IPS-18c (cell line): ENCODE measurements around the gene MAOA.
"Not testable (repeated sequence)": the region's sequence is repeated elsewhere in the genome, so short reads cannot be mapped to it uniquely, and the experiment has no call there.

Experiments used
- H3K4me3 ChIP-seq: 2 replicates; pipeline ENCODE4 v1.7.0; 2013; ENCODE audit warnings: low read depth, mild to moderate bottlenecking, low read length, moderate library complexity; ENCODE audit not compliant: insufficient read depth
- H3K9me3 ChIP-seq: one replicate; pipeline ENCODE4 v1.6.1; 2013; ENCODE audit warnings: mild to moderate bottlenecking, low read length, moderate library complexity; ENCODE audit not compliant: control insufficient read depth, insufficient read depth

The MAOA gene

DNA sequence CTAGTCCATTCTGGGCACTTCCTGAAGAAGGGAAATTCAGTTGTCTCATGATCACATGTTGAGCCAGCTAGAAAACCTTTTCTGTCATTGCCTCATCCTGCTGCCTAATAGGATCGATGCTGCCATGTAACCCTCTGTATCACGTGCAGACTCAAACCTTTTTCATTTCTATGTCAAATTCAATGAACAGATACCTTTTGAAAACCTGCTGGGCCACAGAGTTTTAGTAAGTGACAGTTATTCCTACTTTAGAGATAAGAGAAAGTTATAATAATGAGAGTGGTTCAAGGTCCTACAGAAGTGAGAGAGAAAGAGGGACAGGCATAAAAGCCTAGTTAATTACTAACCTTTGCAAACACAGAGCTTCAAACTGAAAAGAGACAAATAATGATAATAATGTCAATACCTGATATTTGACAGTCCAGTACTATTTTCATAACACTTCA is 46.0 kb downstream of the MAOA start:
- Histone ChIP-seq H3K4me3 (no peak overlapping the region), H3K9me3 (no peaks in the 10 kb centered on the region)

DNA sequence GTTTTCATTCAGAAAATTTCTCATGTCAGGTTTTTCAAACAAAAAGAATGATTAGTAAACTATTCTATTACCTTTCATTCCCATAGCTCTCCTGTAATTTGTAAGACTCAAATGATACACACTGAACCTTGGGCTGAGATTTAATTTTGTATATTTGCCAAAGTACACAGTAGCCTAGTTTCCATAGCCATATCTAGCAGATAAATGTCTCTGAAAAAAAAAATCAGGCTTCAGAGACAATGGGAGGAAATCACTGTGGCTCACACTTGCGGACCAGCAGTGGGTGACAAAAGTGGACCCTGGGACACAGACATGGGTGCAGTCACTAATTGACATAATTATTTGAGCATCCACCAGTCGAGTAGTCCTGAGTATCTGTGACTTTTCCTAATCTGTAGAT is 46.6 kb downstream of the MAOA start:
- Histone ChIP-seq H3K9me3 (no peaks in the 10 kb centered on the region), H3K4me3 (no peak overlapping the region)

DNA sequence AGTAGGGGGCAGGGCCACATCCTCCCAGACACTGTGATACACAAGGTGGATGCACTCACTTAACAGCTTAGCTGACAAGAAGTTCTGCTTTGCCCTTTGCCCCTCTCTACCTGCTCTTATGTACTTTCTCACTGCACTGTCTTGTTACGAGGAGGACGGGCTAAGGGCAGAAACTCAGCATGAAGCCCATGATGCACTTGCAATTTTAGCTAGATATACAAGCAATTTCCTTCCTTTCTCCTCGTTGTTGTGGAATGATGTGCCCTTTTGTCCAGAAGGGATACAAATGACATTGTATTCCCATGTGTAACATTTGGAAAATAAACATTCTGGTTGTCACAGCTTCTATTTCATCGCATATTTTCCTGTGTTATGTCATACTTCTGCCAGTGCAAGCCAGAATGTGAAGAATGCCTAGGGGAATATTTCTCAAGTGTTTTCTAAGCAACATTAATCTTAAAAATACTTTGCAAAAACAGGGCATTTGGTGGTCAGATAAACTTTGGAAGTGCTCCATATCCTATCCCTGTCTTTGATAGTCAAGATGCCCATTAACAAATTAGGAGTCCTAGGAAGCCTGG is 47.2 kb downstream of the MAOA start:
- Histone ChIP-seq H3K4me3 (no peak overlapping the region), H3K9me3 (peaks cover 3% of the 10 kb centered on the region)

GRCh38 chrX:43706786-43707370 is 50.8 kb downstream of the MAOA start:
- no peak overlapping the region for H3K4me3 ChIP-seq

DNA sequence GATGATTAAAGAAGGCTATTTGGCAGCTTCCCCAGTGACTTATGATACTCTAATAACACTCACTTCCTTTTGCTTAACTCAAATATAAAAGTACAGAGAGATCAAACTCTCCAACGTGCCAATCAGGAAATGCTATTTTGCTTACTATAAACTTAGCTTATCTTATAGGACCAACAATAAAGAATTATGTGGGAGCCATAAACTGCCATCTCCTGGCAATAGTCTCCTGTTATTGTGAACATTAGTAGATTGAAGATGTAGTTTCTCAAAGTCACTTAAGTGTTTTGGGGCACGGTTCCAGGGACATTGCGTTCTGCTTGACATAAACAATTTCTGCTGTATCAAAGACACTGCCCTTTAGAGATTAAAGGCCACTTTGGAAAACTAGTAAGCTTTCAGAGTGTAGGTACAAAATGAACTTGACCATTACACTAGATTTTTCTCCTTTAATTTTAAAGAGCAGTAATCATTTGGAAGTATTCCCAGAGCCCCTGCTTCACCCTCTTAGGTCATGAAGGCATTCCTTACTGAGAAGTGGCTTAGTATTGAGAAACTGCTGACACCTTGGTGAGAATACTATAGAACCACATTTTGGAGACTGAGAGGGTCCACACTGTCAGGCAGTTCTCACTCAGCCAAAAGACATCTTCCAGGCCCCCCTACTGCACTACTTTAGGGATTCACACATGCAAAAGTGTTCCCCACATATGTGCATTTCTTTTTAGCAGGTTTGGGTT is 51.9 kb downstream of the MAOA start:
- H3K9me3 ChIP-seq: peaks cover 3% of the 10 kb centered on the region
- no peak overlapping the region for H3K4me3 ChIP-seq

More at GRCh38 chrX:43706786-43707370, 50.8 kb downstream of the MAOA start:
- H3K9me3 ChIP-seq: peaks cover 3% of the 10 kb centered on the region

GRCh38 chrX:43716144-43716543 is 60.0 kb downstream of the MAOA start:
- H3K4me3 ChIP-seq: no peak overlapping the region
- peaks cover 2% of the 10 kb centered on the region for H3K9me3 ChIP-seq

DNA sequence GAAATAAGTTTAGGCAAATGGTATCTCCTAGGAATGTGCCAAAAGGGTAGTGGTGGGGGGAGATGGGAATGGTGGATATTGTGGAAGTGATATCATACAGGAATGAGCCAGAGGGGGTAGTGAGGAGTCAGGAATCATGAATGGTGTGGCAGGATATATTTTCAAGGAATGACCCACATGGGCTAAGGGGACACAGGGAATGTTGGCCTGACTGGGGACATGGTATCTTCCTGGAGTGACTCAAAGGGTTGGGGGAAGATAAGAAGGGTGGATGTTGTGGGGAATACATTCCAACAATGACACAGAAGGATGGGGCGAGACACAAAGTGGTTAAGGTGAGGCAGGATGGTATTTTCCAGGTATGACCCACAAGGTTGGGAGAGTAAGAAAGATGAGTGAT is 60.6 kb downstream of the MAOA start:
- H3K9me3 ChIP-seq: peaks cover 2% of the 10 kb centered on the region
- H3K4me3 ChIP-seq: no peak overlapping the region

DNA sequence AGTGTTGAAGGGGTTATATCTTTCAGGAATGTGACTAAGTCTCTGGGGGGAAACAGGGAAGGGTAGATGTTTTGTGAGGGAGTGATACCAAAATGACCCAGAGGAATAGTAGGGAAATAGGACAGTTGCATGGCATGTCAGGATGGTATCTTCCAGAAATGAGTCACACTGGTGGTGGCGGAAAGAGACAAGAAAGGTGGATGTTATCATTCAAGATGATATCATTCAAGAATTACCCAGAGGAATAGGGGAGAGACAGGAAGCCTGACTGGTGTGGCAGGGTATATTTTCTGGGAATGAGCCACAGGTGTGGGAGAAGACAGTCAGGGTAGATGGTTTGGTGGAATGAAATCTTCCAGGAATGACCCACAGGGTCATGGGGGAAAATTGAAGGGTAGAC is 61.1 kb downstream of the MAOA start:
- Histone ChIP-seq H3K9me3 (peaks cover 2% of the 10 kb centered on the region), H3K4me3 (no peak overlapping the region)

- peaks cover 2% of the 10 kb centered on the region for H3K9me3 ChIP-seq
Measured at GRCh38 chrX:43718081-43718480, 62.0 kb downstream of the MAOA start.

GRCh38 chrX:43718546-43718945 is 62.4 kb downstream of the MAOA start:
- Histone ChIP-seq H3K4me3 (no peak overlapping the region), H3K9me3 (peaks cover 2% of the 10 kb centered on the region)

More at GRCh38 chrX:43718081-43718480, 62.0 kb downstream of the MAOA start:
- no peak overlapping the region for H3K4me3 ChIP-seq

- H3K4me3 ChIP-seq: no peak overlapping the region
- peaks cover 2% of the 10 kb centered on the region for H3K9me3 ChIP-seq
Measured at GRCh38 chrX:43718956-43719355, 62.9 kb downstream of the MAOA start.

DNA sequence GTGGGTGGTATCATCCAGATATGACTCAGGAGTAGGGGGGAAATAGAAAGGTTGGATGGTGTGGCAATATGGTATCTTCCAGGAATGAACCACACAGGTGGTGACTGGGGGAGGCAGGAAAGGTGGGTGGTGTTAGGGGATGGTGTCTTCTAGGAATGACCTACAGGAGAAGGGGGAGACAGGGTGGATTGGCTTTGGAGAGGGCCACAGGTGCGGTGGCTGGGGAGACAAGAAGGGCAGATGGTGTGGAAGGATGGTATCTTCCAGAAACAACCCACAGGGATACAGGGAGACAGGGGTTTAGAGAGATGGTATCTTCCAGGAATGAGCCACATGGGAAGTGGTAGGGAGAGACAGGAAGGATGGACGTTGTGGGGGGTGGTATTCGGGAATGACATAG is 64.0 kb downstream of the MAOA start:
- H3K9me3 ChIP-seq: peaks cover 2% of the 10 kb centered on the region
- no peak overlapping the region for H3K4me3 ChIP-seq

- Histone ChIP-seq H3K4me3 (no peak overlapping the region), H3K9me3 (peaks cover 2% of the 10 kb centered on the region)
Measured at GRCh38 chrX:43720961-43721360, 64.9 kb downstream of the MAOA start.

DNA sequence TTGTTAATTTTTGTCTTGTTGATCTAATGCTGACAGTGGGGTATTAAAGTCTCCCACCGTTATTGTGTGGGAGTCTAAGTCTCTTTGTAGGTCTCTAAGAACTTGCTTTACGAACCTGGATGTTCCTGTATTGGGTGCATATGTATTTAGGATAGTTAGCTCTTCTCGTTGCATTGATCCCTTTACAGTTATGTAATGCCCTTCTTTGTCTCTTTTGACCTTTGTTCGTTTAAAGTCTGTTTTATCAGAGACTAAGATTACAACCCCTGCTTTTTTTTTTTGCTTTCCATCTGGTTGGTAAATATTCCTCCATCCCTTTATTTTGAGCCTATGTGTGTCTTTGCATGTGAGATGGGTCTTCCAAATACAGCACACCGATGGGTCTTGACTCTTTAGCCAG is 69.1 kb downstream of the MAOA start:
- H3K9me3 ChIP-seq, H3K4me3 ChIP-seq: not testable (repeated sequence)

- not testable (repeated sequence) for H3K4me3 ChIP-seq, H3K9me3 ChIP-seq
Measured at GRCh38 chrX:43727254-43727653, 71.2 kb downstream of the MAOA start.

- Histone ChIP-seq H3K4me3 (no peak overlapping the region), H3K9me3 (no peaks in the 10 kb centered on the region)
Measured at GRCh38 chrX:43728002-43728401, 71.9 kb downstream of the MAOA start.

DNA sequence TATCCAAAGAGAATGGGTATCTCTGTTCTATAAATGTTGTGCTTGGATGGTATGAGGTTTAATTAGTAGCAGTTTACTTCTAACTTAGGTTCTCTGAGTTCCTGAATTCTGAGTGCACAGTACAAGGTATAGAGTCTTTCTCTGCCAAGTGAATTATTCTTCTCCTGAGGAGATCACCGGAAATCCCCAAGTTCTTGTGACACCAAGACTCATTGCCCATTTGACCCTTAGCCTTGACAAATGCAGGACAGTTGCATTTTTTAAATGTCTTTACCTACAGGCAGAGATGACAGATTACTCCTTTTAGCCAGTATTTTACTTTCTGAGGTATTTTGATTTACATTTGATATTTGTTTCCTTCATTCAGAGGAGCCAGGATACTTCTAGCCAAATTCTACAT is 72.9 kb downstream of the MAOA start:
- no peak overlapping the region for H3K4me3 ChIP-seq
- no peaks in the 10 kb centered on the region for H3K9me3 ChIP-seq

DNA sequence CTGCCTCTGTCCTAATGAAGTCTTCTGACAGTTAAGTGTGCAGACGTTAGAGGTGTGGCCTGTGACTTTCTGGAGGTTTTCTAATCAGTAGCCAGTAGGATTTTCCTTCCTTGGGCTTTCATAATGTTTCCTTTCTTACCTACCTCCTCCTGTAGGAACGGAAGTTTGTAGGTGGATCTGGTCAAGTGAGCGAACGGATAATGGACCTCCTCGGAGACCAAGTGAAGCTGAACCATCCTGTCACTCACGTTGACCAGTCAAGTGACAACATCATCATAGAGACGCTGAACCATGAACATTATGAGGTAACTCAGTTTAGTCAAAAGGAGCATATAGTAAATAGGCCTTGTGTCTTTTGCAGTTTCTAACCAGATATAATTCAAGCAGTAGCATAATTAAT is 75.0 kb downstream of the MAOA start:
- H3K4me3 ChIP-seq: no peak overlapping the region
- H3K9me3 ChIP-seq: no peaks in the 10 kb centered on the region
